Measurements from ENCODE around the gene RAB40C. TPM values are rescaled to one million over a fixed set of nuclear protein-coding genes. Genes with fewer than 3 reads are reported as not detected.

The RAB40C gene
- total and polyA plus RNA-seq, 9 of the 15 experiments (the other 6 are each of a cell fraction or from before 2014, with no cell fraction given) = 0.17 to 23.4 (median 8.7) TPM

DNA sequence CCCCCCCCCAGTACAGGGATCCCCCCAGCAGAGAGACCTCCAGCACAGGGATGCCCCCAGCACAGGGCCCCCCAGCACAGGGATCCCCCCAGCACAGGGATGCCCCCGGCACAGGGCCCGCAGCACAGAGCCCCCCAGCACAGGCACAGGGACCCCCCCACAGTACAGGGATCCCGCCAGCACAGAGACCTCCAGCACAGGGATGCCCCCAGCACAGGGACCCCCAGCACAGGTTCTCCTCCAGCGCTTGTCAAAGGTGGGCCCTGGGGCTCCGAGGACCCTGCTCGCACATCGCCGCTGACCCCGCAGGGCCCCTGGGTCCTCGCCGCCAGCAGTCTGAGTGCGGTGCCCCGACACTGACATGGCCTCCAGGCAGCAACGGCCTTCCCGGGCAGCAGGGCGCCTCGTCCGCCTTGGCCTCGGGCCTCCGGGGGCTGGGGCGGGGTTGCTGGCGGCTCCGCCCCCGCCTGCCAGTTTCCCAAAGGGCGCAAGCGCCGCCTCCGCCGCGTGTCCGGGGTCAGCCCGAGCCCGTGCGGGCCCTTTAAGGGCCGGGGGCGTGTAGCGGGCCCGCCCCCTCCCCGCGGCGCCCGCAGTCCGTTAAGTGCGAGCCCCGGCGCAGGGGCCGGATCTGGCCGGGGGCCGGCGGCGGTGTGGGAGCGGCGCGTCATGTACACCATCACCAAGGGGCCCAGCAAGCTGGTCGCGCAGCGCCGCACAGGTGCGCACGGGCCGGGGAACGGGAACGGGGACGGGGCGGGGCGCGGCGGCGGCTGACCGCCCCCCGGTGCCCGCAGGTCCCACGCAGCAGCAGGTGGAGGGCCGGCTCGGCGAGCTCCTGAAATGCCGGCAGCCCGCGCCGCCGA, 51.7 kb downstream of the RAB40C start, which contains the start of gene MCRIP2 (continued):
- TF ChIP-seq, protein P1, sequence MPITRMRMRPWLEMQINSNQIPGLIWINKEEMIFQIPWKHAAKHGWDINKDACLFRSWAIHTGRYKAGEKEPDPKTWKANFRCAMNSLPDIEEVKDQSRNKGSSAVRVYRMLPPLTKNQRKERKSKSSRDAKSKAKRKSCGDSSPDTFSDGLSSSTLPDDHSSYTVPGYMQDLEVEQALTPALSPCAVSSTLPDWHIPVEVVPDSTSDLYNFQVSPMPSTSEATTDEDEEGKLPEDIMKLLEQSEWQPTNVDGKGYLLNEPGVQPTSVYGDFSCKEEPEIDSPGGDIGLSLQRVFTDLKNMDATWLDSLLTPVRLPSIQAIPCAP (CRISPR knock-in tag; IDR thresholded peaks at IDR 0.05; ENCODE audit: borderline replicate concordance) = no peak
- TF ChIP-seq, protein P2, sequence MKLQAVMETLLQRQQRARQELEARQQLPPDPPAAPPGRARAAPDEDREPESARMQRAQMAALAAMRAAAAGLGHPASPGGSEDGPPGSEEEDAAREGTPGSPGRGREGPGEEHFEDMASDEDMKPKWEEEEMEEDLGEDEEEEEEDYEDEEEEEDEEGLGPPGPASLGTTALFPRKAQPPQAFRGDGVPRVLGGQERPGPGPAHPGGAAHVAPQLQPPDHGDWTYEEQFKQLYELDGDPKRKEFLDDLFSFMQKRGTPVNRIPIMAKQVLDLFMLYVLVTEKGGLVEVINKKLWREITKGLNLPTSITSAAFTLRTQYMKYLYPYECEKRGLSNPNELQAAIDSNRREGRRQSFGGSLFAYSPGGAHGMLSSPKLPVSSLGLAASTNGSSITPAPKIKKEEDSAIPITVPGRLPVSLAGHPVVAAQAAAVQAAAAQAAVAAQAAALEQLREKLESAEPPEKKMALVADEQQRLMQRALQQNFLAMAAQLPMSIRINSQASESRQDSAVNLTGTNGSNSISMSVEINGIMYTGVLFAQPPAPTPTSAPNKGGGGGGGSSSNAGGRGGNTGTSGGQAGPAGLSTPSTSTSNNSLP (IDR thresholded peaks at IDR 0.05; ENCODE audit: borderline replicate concordance, low read depth, low read length) = no peak
- TF ChIP-seq, protein P3, sequence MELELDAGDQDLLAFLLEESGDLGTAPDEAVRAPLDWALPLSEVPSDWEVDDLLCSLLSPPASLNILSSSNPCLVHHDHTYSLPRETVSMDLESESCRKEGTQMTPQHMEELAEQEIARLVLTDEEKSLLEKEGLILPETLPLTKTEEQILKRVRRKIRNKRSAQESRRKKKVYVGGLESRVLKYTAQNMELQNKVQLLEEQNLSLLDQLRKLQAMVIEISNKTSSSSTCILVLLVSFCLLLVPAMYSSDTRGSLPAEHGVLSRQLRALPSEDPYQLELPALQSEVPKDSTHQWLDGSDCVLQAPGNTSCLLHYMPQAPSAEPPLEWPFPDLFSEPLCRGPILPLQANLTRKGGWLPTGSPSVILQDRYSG (tag; conservative IDR thresholded peaks at IDR 0.05; ENCODE audit: low read depth) = no peak
- TF ChIP-seq FOXJ3 (CRISPR knock-in tag; IDR thresholded peaks at IDR 0.05) (no peak), FOXJ2 (tag; IDR thresholded peaks at IDR 0.05) (no peak), CBFA2T2 (conservative IDR thresholded peaks at IDR 0.05) (no peak), MECOM (CRISPR knock-in tag; IDR thresholded peaks at IDR 0.05) (no peak), GATA2 (CRISPR knock-in tag; IDR thresholded peaks at IDR 0.05) (no peak), ZNF347 (CRISPR knock-in tag; IDR thresholded peaks at IDR 0.05; ENCODE audit: low read depth) (no peak), ZNF121 (CRISPR knock-in tag; conservative IDR thresholded peaks at IDR 0.05) (no peak), CHD1 (IDR thresholded peaks at IDR 0.05; ENCODE audit: low read length) (no peak)
- TF ChIP-seq, protein P4, sequence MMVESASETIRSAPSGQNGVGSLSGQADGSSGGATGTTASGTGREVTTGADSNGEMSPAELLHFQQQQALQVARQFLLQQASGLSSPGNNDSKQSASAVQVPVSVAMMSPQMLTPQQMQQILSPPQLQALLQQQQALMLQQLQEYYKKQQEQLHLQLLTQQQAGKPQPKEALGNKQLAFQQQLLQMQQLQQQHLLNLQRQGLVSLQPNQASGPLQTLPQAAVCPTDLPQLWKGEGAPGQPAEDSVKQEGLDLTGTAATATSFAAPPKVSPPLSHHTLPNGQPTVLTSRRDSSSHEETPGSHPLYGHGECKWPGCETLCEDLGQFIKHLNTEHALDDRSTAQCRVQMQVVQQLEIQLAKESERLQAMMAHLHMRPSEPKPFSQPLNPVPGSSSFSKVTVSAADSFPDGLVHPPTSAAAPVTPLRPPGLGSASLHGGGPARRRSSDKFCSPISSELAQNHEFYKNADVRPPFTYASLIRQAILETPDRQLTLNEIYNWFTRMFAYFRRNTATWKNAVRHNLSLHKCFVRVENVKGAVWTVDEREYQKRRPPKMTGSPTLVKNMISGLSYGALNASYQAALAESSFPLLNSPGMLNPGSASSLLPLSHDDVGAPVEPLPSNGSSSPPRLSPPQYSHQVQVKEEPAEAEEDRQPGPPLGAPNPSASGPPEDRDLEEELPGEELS (CRISPR knock-in tag; IDR thresholded peaks at IDR 0.05; ENCODE audit: borderline replicate concordance) = no peak
- TF ChIP-seq, protein P5, sequence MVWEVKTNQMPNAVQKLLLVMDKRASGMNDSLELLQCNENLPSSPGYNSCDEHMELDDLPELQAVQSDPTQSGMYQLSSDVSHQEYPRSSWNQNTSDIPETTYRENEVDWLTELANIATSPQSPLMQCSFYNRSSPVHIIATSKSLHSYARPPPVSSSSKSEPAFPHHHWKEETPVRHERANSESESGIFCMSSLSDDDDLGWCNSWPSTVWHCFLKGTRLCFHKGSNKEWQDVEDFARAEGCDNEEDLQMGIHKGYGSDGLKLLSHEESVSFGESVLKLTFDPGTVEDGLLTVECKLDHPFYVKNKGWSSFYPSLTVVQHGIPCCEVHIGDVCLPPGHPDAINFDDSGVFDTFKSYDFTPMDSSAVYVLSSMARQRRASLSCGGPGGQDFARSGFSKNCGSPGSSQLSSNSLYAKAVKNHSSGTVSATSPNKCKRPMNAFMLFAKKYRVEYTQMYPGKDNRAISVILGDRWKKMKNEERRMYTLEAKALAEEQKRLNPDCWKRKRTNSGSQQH (CRISPR knock-in tag; IDR thresholded peaks at IDR 0.05) = no peak
- TF ChIP-seq, protein P6, sequence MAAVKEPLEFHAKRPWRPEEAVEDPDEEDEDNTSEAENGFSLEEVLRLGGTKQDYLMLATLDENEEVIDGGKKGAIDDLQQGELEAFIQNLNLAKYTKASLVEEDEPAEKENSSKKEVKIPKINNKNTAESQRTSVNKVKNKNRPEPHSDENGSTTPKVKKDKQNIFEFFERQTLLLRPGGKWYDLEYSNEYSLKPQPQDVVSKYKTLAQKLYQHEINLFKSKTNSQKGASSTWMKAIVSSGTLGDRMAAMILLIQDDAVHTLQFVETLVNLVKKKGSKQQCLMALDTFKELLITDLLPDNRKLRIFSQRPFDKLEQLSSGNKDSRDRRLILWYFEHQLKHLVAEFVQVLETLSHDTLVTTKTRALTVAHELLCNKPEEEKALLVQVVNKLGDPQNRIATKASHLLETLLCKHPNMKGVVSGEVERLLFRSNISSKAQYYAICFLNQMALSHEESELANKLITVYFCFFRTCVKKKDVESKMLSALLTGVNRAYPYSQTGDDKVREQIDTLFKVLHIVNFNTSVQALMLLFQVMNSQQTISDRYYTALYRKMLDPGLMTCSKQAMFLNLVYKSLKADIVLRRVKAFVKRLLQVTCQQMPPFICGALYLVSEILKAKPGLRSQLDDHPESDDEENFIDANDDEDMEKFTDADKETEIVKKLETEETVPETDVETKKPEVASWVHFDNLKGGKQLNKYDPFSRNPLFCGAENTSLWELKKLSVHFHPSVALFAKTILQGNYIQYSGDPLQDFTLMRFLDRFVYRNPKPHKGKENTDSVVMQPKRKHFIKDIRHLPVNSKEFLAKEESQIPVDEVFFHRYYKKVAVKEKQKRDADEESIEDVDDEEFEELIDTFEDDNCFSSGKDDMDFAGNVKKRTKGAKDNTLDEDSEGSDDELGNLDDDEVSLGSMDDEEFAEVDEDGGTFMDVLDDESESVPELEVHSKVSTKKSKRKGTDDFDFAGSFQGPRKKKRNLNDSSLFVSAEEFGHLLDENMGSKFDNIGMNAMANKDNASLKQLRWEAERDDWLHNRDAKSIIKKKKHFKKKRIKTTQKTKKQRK (IDR thresholded peaks at IDR 0.05; ENCODE audit: borderline replicate concordance, low read depth, low read length) = no peak
